NCI-H2196 (cell line): ENCODE results near the gene F2R.

ENCODE experiments used
- DNase-seq: peaks from one replicate; lab custom pipeline; 2025; ENCODE audit not compliant: unreplicated experiment; lab: John Stamatoyannopoulos, UW

The F2R gene

DNA sequence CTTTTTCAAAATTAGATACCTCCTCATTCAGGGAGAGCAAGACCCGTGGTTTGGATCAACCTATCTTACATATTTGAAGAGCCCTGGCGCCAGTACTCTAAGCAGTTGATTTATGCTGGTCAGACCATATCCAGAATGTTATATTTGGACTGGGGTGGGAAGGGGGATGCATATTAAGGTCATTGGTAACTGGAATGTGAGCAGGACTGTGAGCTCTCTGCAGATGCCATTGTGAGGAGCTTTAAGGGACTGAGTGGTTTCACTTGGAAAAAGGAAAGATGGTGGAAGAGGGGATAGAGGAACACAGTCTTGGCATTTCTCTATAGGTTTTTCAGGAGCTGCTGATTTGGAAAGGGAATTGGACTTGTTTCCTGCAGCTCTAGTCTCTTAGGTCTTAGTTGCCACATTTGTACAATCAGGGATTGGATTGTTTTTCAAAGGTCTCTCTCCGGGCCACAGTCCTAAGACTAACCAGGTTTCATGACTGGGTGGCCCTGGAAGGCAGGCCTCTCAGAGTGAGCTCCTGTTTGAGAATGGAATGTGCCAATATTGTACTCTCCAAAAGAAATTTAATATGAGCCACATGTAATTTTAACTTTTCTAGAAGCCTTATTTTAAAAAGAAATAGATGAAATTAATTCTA, 25.8 kb upstream of the F2R start:
- no peak for DNase-seq

DNA sequence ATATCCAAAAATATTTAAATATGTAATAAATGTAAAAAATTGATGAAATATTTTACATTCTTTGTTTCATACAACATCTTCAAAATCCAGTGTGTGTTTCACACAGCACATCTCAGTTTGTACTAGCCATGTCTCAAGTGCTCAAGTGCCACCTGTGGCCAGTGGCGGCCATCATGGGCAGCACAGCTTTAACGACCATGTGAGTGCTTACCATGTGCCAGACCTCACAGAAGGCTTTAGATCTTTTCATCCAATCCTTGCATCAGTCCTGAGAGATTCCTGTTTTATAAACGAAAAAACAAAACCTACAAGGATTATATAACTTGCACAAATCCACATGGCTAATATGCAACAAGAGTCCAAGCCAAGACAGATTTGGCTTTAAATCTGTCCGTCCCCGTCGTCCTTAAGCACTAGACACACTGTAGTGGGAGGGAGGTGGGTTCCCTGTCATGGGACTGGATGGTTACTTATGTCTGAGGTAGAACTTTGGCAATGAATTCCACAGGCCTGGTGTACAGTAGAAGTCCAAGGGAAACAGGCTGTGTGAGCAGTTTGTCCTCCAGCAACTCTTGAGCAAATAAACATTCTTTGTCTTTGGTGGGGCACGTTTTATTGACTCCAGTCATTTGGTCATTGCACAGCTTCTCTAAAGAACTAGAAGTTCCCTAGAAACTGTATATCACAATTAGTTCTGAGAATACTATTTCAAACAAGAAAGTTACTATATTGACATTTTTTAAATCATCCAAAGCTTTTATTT, 25.0 kb upstream of the F2R start:
- no peak for DNase-seq

DNA sequence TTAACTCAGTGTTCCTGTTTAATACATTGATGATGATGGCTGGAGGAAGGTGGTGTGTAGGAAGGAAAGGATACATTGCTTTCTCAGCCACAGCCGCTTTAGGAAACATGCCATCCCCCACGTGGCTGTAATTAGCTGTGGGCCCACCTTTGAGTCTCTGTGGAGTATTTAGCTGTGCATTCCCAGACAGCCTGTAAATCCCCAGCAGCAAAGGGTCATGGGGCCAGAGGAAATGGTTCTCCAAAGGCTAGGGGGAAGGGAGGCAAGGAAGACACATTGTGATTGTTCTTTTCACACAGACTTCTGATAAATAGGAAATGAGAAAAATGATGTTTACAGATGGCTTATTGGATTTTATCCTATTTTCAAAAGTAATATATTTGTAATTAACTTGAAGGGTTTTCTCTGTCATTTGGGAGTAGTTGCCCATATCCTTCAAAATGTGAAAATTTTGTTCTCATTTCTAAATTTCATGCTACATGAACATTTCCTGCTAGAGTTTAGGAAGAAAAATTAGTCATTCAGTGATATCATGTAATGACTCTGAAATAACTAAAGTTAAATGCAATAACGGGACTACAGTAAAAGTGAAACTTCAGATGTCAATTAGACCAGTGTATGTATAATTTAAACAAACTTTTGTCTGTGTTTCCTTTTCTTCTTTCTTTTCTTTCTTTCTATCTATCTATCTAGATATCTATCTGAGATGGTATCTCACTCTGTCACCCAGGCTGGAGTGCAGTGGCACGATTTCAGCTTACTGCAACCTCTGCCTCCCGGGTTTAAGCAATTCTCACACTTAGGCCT, 24.3 kb upstream of the F2R start:
- no peak for DNase-seq

DNA sequence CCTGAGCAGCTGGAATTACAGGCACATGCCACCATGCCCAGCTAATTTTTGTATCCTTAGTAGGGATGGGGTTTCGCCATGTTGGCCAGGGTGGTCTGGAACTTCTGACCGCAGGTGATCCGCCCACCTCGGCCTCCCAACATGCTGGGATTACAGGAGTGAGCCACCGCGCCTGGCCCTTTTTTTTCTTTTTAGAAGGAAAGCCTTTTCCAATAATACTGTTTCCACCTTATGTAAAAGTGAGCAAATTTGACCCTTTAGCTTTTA, 23.7 kb upstream of the F2R start:
- DNase-seq = no peak

GRCh38 chr5:76692651-76693050, 23.3 kb upstream of the F2R start:
- no peak for DNase-seq

GRCh38 chr5:76693141-76693540, 22.8 kb upstream of the F2R start:
- no peak for DNase-seq

DNA sequence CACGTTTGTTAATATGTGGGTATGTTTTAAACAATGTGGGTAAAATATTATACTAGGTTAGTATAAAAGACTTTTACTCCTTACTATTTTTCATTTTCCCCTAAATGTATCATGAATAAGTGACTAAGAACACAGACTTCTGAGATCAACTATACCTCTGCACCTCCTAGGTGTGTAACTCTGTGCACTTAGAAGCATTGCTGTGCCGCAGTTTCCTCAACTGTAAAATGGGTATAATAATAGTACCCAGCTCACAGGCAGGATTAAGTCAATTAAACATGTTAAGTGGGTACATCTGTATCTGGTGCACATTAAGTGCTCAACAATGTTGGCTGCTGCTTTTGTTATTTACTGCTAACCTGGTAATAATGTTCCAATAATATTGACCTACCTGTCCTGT, 21.6 kb upstream of the F2R start:
- DNase-seq = no peak

- DNase-seq = no peak
Observed at GRCh38 chr5:76695346-76695745, 20.6 kb upstream of the F2R start.

- DNase-seq = no peak
Observed at GRCh38 chr5:76696251-76696650, 19.7 kb upstream of the F2R start.

DNA sequence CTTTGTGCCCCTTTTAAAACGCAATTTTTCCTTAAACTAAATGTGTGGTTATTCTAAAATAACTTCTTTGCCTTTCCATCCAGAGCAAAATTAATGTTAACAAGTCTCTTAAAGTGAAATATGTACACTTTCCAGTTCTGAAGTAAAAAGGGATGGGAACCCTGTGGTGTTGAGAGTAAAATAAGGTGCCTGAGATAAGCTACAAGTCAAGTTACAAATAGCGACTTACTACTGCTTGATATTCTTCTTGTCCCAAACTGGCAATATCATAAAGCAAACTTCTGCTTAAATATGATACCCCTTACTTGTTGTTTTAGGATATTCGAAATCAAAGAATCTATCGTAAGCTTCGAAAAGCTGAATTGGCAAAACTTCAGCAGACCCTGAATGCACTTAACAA, 18.3 kb upstream of the F2R start:
- DNase-seq = no peak

GRCh38 chr5:76700571-76700970, 15.4 kb upstream of the F2R start:
- no peak for DNase-seq

GRCh38 chr5:76701298-76701697, 14.6 kb upstream of the F2R start:
- no peak for DNase-seq

DNA sequence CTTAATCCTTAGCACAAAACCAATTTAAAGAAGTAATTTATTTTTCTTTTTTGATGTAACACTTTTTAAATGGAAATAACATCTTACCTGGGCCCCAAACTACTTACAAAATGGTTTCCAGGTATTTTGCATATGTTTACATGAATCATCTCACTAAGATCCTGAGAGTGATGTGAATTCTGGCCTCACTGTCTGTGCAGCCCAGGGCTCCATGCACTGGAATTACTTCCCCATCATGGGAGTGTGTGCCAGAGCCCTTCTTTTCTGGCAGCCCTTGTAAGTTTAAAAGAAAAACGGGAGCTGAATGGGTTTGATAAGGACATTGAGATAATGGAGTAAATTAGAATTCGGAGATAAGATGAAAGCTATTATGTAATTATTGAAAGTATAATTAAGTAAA, 12.2 kb upstream of the F2R start:
- no peak for DNase-seq

DNA sequence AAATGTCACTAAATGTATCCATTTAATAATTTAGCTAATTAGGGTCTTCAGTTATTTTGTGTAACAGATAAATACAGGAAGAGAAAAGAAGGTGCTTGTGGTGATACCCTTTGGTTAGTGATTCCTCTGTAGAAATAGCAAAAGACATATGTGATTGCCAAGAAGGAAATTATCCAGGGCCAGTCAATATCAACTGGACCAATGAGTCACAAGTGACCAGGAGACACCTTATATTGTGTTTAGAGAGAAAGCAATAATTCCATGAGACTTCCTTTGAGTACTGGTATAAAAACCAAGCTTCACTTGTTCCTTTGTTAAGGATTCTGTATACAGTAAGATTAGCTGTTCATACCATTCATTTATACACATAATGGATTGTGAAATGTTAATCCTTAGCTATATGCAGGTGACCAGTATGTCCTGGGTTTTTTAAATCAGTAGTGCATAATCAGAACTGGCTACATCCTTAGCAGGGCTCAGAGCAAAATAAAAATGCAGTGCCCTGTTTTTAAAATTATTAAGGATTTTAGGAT, 11.7 kb upstream of the F2R start:
- no peak for DNase-seq

DNA sequence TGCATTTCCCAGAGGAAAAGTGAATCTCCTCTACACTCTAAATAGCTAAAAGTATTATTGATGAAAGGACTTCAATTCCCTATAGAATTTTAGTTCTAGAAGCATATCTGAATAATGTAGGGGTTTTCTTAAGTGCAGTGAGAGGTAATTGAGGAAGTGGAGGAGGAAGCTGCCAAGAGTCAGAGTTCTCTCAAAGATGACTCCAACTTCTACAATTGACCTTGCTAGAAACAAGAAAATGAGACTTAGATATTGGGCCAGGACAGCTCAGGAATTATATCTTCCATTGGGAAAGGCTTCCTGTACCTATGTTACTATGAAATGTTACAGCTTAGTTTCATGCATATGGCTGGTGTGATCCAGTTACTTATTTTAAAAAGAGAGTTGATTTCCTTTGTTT, 10.4 kb upstream of the F2R start:
- no peak for DNase-seq

- DNase-seq = no peak
Observed at GRCh38 chr5:76709762-76710161, 6.2 kb upstream of the F2R start.

GRCh38 chr5:76710991-76711390, 4.9 kb upstream of the F2R start:
- no peak for DNase-seq

DNA sequence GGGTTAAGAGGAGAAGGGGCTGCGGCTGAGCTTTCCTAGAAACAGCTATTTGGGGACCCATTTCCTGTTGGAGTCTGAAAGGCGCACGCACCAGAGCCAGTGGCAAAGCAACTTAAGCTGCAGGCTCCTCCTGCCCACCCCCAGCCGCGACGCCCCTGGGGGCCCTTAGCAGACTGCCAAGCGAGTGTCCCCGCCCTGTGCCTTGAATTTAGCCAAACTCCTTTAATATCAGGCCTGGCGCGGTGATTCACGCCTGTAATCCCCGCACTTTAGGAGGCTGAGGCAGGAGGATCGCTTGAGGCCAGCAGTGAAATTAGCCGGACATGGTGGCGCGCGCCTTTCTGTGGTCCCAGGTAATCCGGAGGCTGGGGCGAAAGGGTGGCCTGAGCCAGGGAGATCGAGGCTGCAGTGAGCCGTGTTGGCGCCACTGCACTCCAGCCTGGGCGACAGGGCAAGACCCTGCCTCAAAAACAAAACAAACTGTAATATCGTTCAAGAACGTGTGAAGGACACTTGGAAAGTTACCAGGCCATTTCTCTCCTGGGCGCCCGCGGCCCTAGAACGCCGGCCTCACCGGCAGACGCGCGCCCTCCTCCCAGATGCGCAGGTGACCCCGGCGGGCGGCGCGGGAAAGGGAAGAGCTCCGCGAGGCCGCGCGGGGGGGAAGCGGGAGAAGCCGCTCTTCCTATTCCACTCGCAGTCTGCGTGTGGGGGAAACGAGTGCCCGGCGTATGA, 1.0 kb upstream of the F2R start:
- DNase-seq = no peak

GRCh38 chr5:76715486-76715735, 515 bp upstream of the F2R start:
- no peak for DNase-seq

- DNase-seq = no peak
Observed at GRCh38 chr5:76716456-76717157, 681 bp downstream of the F2R start.
